ENCODE results near the gene EPHB1. TPM values are rescaled to one million over a fixed set of nuclear protein-coding genes. Genes with fewer than 3 reads are reported as not detected.

EPHB1 gene
- total RNA-seq, 1 experiment from 2014 or later = 0.11 TPM

DNA sequence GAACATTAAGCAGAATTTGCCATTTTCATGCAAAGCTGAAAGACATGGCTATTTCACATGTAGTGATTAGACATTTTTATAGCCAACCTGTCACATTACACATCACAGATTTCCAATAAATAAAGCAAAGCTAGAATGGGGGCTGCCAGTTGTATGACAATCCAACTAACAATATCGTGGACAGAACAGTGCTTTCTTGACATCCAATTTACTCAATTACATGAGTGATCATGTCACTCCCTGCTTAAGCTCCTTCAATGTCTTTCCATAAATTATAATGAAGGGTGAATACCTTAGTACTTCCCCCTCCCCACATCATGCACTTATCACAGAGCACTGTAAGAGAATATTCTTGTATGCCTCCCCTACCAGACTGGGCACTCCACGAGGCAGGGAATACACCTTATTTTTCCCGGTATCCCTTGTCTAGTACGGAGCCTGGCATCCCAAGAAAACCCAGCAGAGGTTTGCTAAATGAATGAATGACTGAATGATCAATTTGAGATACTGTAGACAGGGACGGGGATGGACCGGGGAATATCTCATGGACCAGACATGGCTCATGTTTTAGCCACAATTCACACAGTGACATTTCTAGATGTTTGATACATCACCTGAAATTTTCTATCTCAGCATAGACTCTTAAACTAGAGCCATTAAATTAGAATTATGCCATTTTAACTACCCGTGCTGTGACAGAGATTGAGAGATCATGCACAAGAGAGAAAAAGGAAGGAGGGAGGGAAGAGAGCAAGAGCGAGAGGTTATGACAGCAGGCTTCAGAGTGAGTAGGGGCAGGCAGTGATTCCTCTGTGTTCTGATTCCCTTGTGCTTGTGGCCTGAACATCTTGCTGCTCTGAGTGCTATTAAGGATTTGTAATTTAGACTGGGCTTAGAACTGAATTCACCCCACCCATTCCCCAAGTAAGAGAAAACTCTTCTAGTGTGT is 77.7 kb downstream of the EPHB1 start:
- no peaks in the 10 kb centered on the region for H3K36me3 ChIP-seq (ENCODE audit: insufficient read depth, low read length, poor library complexity, severe bottlenecking)
- no peaks in the 10 kb centered on the region for H3K9me3 ChIP-seq (ENCODE audit: low read depth, low read length, poor library complexity, severe bottlenecking)
- TF ChIP-seq, protein P1, sequence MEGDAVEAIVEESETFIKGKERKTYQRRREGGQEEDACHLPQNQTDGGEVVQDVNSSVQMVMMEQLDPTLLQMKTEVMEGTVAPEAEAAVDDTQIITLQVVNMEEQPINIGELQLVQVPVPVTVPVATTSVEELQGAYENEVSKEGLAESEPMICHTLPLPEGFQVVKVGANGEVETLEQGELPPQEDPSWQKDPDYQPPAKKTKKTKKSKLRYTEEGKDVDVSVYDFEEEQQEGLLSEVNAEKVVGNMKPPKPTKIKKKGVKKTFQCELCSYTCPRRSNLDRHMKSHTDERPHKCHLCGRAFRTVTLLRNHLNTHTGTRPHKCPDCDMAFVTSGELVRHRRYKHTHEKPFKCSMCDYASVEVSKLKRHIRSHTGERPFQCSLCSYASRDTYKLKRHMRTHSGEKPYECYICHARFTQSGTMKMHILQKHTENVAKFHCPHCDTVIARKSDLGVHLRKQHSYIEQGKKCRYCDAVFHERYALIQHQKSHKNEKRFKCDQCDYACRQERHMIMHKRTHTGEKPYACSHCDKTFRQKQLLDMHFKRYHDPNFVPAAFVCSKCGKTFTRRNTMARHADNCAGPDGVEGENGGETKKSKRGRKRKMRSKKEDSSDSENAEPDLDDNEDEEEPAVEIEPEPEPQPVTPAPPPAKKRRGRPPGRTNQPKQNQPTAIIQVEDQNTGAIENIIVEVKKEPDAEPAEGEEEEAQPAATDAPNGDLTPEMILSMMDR (conservative IDR thresholded peaks at IDR 0.05; ENCODE audit: low read depth, low read length) = no peak
- TF ChIP-seq EZH2 (IDR thresholded peaks at IDR 0.05; ENCODE audit: borderline replicate concordance, low read depth, low read length, poor library complexity, severe bottlenecking) = no peak
- ChIA-PET POLR2A (ENCODE audit: low non-redundant PET) (no interaction called here), CTCF (no interaction called here)
- no peak overlapping the region for H3K4me3 ChIP-seq (ENCODE audit: low read depth, low read length, poor library complexity, severe bottlenecking)
- DNase-seq (ENCODE audit: low spot score) = no peak
- BruUV-seq (replicated peaks) = no TSS peak
- no peaks in the 10 kb centered on the region for H3K4me1 ChIP-seq (ENCODE audit: insufficient read depth, low read length, poor library complexity, severe bottlenecking)
- intact Hi-C loops (cut with micrococcal nuclease; ENCODE audit: unreplicated experiment) = no loop called here
- peaks cover 11% of the 10 kb centered on the region for H3K27me3 ChIP-seq (replicated peaks; ENCODE audit: insufficient read depth, low read depth, low read length, poor library complexity)
- H3K27ac ChIP-seq (ENCODE audit: low read depth, low read length, poor library complexity, severe bottlenecking) = no peak overlapping the region

DNA sequence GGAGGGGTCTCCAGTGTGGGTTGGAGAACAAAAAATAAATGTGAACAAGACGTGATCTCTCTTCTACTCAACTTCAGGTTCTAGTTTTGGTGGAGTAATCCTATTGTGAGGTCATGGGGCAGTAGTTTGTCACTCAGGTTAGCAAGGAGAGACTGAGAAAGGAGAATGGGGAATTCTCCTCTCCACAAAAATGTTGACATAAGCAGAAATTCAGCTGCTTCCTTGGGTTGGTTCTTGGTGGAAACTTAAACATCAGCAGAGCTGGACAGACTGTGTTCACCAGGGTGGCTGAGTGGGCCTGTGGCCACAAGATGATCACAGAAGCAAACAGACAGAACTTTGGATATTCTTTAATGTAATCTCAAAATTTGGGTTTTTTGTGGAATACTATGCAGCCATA is 78.7 kb downstream of the EPHB1 start:
- DNase-seq (ENCODE audit: low spot score) = no peak
- intact Hi-C loops (cut with micrococcal nuclease; ENCODE audit: unreplicated experiment) = no loop called here
- no TSS peak for BruUV-seq (replicated peaks)
- Histone ChIP-seq H3K27me3 (replicated peaks; ENCODE audit: insufficient read depth, low read depth, low read length, poor library complexity) (peaks cover 19% of the 10 kb centered on the region), H3K36me3 (ENCODE audit: insufficient read depth, low read length, poor library complexity, severe bottlenecking) (no peaks in the 10 kb centered on the region), H3K4me1 (ENCODE audit: insufficient read depth, low read length, poor library complexity, severe bottlenecking) (no peaks in the 10 kb centered on the region), H3K4me3 (ENCODE audit: low read depth, low read length, poor library complexity, severe bottlenecking) (no peak overlapping the region), H3K27ac (ENCODE audit: low read depth, low read length, poor library complexity, severe bottlenecking) (no peak overlapping the region), H3K9me3 (ENCODE audit: low read depth, low read length, poor library complexity, severe bottlenecking) (no peaks in the 10 kb centered on the region)
- CTCF ChIA-PET = no interaction called here
- no peak for TF ChIP-seq EZH2 (IDR thresholded peaks at IDR 0.05; ENCODE audit: borderline replicate concordance, low read depth, low read length, poor library complexity, severe bottlenecking)
- TF ChIP-seq, protein P1 (conservative IDR thresholded peaks at IDR 0.05; ENCODE audit: low read depth, low read length) = no peak
- POLR2A ChIA-PET (ENCODE audit: low non-redundant PET) = no interaction called here

DNA sequence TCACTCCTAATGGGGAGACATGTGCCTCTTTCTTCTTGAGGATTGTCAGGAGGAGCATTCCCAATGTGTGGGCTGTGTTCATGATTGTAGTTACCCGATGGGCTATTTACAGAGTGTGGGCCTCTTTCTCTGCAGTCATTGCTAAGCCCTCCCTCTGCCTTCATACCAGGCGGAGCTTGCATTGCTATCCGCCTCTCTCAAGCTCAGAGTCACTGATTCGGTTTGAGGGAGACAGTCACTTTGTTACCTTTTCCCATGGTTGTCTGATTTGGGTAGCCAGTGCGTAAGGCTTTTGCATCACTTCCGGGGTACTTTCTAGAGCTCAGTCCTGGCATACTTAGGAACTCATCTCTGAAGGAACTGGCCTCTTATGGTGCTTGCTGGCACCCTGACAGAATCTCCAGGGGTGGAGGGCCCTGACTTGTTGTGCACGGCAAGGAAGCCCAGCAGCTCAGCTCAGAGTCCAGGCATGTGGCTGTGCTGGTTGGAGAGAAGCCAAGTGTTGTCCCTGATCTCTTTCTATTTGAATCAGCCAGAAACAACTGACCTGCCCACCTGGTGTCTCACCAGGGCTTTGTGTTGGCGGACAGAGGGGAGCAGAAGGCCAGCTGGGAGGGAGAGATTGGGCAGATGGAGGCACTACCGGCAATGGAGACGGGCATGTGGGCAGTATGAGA is 79.8 kb downstream of the EPHB1 start:
- CTCF ChIA-PET = no interaction called here
- POLR2A ChIA-PET (ENCODE audit: low non-redundant PET) = no interaction called here
- BruUV-seq (replicated peaks) = no TSS peak

More for the DNA sequence above, 79.8 kb downstream of the EPHB1 start:
- TF ChIP-seq EZH2 (IDR thresholded peaks at IDR 0.05; ENCODE audit: borderline replicate concordance, low read depth, low read length, poor library complexity, severe bottlenecking) = no peak
- TF ChIP-seq, protein P1 (conservative IDR thresholded peaks at IDR 0.05; ENCODE audit: low read depth, low read length) = no peak
- no peaks in the 10 kb centered on the region for H3K36me3 ChIP-seq (ENCODE audit: insufficient read depth, low read length, poor library complexity, severe bottlenecking)
- H3K9me3 ChIP-seq (ENCODE audit: low read depth, low read length, poor library complexity, severe bottlenecking) = no peaks in the 10 kb centered on the region
- no peaks in the 10 kb centered on the region for H3K4me1 ChIP-seq (ENCODE audit: insufficient read depth, low read length, poor library complexity, severe bottlenecking)
- DNase-seq (ENCODE audit: low spot score) = no peak
- no peak overlapping the region for H3K27ac ChIP-seq (ENCODE audit: low read depth, low read length, poor library complexity, severe bottlenecking)
- intact Hi-C loops (cut with micrococcal nuclease; ENCODE audit: unreplicated experiment) = no loop called here
- peaks cover 21% of the 10 kb centered on the region for H3K27me3 ChIP-seq (replicated peaks; ENCODE audit: insufficient read depth, low read depth, low read length, poor library complexity)
- H3K4me3 ChIP-seq (ENCODE audit: low read depth, low read length, poor library complexity, severe bottlenecking) = no peak overlapping the region

Measured in A673 (cell line).